Tibial artery (tissue), 4 donors: ENCODE results near the gene GGA1.
A peak's percentile ranks its signal among the peaks of the same experiment; 100 is the strongest.

ENCODE experiments used
- DNase-seq, 2 donors: peaks; one replicate each; pipeline ENCODE4 v3.0.0-alpha.2; 2019
- H3K27ac ChIP-seq, 2 donors: fragments of 200-600 bp; sonication (generic) in 1 of 2; 1 replicate in 1 of 2; 2 replicates in 1 of 2; pipeline ENCODE4 v1.5.1; 2018 to 2019; ENCODE audit warnings: mild to moderate bottlenecking in 1 of 2
- H3K27me3 ChIP-seq, 2 donors: fragments of 200-600 bp; sonication (generic) in 1 of 2; one replicate each; pipeline versions ENCODE4 v1.5.1 to v1.6.0; 2016 to 2019
- H3K36me3 ChIP-seq, 3 donors: fragments of 200-600 bp; sonication (generic) in 2 of 3; one replicate each; pipeline ENCODE4 v1.5.1; 2016 to 2019; ENCODE audit warnings: mild to moderate bottlenecking in 2 of 3
- H3K4me1 ChIP-seq, 4 donors: fragments of 200-600 bp; sonication (generic) in 2 of 4; 1 replicate in 3 of 4; 2 replicates in 1 of 4; pipeline ENCODE4 v1.5.1; 2016 to 2019
- H3K4me3 ChIP-seq, 2 donors: fragments of 200-600 bp; sonication (generic) in 1 of 2; 1 replicate in 1 of 2; 2 replicates in 1 of 2; pipeline ENCODE4 v1.5.1; 2018 to 2019; ENCODE audit warnings: mild to moderate bottlenecking in 2 of 2
- H3K9me3 ChIP-seq, 3 donors: fragments of 200-600 bp; sonication (generic) in 1 of 3; one replicate each; pipeline ENCODE4 v1.5.1; 2016 to 2019
- intact Hi-C: fragments of 100-400 bp; cut with DNase I; formaldehyde crosslinking; loops from one replicate; pipeline ENCODE4 v1.15.0; 2023; ENCODE audit warnings: low total_unique reads
- TF ChIP-seq, protein P1 (sequence below), 2 experiments: fragments of 200-600 bp in 1 of 2; fragments of 450-650 bp in 1 of 2; IDR thresholded peaks; one replicate each; pipeline ENCODE4 v1.5.1; 2017 to 2019; ENCODE audit warnings: antibody characterized with exemption in 2 of 2, mild to moderate bottlenecking in 1 of 2, moderate library complexity in 1 of 2

GGA1 gene

DNA sequence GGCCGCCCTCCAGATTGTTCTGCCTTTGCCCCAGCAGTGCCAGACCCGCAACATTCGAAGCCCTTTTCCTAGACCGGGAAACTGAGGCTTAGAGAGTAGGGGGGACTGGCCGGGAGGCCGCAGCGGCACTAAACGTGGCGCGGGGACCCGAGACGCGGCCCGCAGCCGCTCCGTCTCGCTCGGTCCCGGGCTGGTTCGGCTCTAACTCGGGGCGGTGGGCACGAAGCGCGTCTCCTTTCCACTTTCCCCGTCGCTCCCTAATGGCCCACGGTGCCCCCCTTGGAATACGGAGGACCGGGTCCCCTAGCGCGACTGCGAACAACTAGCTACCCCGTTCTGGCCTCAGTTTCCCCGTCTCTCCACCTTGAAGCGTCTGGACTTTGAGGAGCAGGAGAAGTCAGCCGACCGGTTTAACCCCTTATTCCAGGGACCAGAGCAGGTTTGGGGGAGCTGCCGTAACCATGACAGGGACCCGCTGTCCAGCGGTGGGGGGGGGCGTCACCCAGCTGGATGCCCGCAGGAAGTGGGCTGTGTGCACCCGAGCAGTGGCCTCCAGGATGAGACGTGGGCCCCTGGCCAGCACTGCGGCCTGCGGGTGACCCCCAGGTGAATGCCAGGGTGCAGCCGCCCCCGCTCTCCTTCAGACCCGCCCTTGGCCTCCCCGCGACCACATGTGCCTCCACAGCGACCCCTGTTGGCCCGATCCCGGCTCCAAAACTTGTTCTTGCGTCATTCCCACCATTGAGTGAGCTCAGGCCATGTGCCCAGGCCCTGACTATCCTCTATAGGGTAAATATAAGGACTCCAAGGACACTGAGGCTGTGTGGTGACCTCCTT is 47.2 kb upstream of the GGA1 start:
- TF ChIP-seq, protein P1, sequence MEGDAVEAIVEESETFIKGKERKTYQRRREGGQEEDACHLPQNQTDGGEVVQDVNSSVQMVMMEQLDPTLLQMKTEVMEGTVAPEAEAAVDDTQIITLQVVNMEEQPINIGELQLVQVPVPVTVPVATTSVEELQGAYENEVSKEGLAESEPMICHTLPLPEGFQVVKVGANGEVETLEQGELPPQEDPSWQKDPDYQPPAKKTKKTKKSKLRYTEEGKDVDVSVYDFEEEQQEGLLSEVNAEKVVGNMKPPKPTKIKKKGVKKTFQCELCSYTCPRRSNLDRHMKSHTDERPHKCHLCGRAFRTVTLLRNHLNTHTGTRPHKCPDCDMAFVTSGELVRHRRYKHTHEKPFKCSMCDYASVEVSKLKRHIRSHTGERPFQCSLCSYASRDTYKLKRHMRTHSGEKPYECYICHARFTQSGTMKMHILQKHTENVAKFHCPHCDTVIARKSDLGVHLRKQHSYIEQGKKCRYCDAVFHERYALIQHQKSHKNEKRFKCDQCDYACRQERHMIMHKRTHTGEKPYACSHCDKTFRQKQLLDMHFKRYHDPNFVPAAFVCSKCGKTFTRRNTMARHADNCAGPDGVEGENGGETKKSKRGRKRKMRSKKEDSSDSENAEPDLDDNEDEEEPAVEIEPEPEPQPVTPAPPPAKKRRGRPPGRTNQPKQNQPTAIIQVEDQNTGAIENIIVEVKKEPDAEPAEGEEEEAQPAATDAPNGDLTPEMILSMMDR (IDR thresholded peaks at IDR 0.05): peak; percentile 80 to 92
- peak; percentile 95 to 97 for DNase-seq
- Histone ChIP-seq H3K36me3 (peaks cover 6 to 7% (median 7%) of the 10 kb centered on the region in 3 donors), H3K27ac (peak overlapping the region; percentile 98 to 99), H3K4me3 (peak overlapping the region; percentile 85 to 93), H3K4me1 (peaks cover 9 to 74% (median 65%) of the 10 kb centered on the region in 4 donors), H3K9me3 (no peaks in the 10 kb centered on the region), H3K27me3 (no peaks in the 10 kb centered on the region)
- intact Hi-C loops: loop anchor here (2.0 to 5.0 kb wide), 2 partner anchors 15 to 46 kb away; partner anchors contain the start of gene GGA1

DNA sequence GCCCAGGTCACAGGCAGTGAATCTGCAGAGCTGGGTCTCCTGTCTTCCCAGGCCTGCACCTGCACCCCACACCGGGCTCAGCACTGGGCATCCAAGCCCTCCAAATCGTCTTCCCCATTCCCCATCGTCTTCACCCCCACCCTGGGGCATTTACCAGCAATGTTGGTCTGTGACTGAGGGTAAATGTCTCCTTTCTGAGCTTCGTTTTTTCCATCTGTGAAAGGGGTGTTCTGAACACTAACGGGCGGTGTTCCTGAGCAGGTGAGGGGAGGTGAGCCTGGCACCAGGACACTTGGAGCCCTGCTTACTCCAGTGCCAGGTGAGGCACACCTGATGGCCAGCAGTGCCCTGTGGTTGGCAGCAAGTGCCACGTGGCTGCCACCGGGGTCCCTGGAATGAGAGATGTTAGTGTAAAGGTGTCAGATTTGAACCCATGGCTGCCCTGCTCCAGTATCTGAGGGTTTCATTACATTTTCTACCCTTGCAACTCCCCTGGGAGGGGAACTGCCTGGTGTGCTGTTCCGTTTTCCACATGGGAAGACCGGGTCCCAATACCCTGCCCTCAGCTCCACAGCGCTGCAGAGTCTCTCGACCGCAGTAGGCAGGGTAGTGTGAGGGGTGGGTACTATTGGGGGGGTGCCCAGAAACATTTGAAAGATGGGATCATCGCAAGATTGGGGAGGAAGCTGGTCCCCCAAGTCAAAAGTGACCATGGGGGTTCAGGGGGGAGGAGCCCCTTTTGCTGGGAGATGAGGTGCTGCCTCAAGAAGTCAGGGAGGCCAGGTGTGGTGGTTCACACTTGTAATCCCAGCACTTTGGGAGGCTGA is 46.4 kb upstream of the GGA1 start:
- Histone ChIP-seq H3K36me3 (peaks cover 12 to 14% (median 13%) of the 10 kb centered on the region in 3 donors), H3K4me3 (peak overlapping the region; percentile 85 to 93), H3K9me3 (no peaks in the 10 kb centered on the region), H3K27ac (peak overlapping the region; percentile 98 to 99), H3K4me1 (peaks cover 9 to 74% (median 67%) of the 10 kb centered on the region in 4 donors), H3K27me3 (no peaks in the 10 kb centered on the region)
- intact Hi-C loops: loop anchor here (5.0 kb wide), 1 partner anchor 45 kb away; the partner anchor contains the start of gene GGA1
- TF ChIP-seq, protein P1 (IDR thresholded peaks at IDR 0.05): no peak
- no peak for DNase-seq

GRCh38 chr22:37563153-37564081 is 45.2 kb upstream of the GGA1 start:
- intact Hi-C loops: loop anchor here (5.0 kb wide), 1 partner anchor 44 kb away; the partner anchor contains the start of gene GGA1
- Histone ChIP-seq H3K36me3 (peaks cover 17 to 25% (median 23%) of the 10 kb centered on the region in 3 donors), H3K9me3 (no peaks in the 10 kb centered on the region), H3K4me1 (peaks cover 9 to 84% (median 74%) of the 10 kb centered on the region in 4 donors), H3K4me3 (peak overlapping the region; percentile 6 to 85), H3K27me3 (no peaks in the 10 kb centered on the region), H3K27ac (peak overlapping the region; percentile 98 to 99)
- peak; percentile 91 to 93 for DNase-seq
- TF ChIP-seq, protein P1 (IDR thresholded peaks at IDR 0.05): no peak

DNA sequence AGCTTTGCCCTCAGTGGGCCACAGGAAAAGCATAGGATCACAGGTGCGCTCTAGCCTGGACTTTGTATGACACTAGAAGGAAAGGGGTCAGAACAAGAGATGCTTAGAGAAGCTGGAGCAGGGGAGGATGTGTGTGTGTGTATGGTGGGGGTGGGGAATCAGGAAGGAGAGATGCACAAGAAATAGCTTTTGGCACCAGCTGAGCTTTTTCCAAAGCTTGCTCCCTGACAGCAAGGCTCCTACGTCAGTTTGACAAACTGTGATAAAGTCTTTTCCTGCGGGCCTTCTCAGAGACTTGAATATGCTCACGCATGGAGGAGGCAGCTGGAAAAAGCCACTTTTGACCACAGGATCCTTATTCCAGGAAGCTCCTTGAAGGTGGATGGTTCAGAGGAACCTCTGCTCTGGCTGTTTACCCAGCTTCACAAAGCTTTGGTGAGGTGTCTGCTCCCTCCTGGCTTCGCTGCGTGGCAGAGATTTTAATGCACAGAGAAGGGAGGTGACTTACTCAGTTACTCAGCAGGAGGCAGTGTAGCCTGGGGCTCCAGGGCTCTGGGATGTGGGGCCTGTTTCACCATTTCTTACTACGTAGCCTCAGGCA is 44.4 kb upstream of the GGA1 start:
- TF ChIP-seq, protein P1 (IDR thresholded peaks at IDR 0.05): no peak
- Histone ChIP-seq H3K9me3 (no peaks in the 10 kb centered on the region), H3K27ac (peak overlapping the region; percentile 98 to 99), H3K36me3 (peaks cover 17 to 33% (median 31%) of the 10 kb centered on the region in 3 donors), H3K4me3 (peak overlapping the region; percentile 6 to 85), H3K4me1 (peaks cover 9 to 86% (median 77%) of the 10 kb centered on the region in 4 donors), H3K27me3 (no peaks in the 10 kb centered on the region)
- intact Hi-C loops: loop anchor here (5.0 kb wide), 1 partner anchor 43 kb away; the partner anchor contains the start of gene GGA1
- DNase-seq: no peak
